Measurements from ENCODE around the gene GUCY1A1.

GUCY1A1 gene

DNA sequence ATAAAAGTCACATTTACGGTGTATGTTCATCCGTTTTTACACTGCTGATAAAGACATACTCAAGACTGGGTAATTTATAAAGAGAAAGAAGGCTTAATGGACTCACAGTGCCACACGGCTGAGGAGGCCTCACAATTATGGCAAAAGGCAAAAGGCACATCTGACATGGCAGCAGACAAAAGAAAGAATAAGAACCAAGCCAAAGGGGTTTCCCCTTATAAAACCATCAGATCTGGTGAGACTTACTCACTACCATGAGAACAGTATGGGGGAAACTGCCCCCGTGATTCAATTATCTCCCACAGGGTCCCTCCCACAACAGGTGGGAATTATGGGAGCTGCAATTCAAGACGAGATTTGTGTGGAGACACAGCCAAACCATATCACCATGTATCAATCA, 84.9 kb downstream of the GUCY1A1 start:
- H2AFZ ChIP-seq (ENCODE audit: low read length) = no peak overlapping the region
- H3K79me2 ChIP-seq (ENCODE audit: insufficient read depth, low read length) = no peaks in the 10 kb centered on the region
- H3K4me3 ChIP-seq (ENCODE audit: low read depth, low read length, poor library complexity, severe bottlenecking) = no peak overlapping the region

DNA sequence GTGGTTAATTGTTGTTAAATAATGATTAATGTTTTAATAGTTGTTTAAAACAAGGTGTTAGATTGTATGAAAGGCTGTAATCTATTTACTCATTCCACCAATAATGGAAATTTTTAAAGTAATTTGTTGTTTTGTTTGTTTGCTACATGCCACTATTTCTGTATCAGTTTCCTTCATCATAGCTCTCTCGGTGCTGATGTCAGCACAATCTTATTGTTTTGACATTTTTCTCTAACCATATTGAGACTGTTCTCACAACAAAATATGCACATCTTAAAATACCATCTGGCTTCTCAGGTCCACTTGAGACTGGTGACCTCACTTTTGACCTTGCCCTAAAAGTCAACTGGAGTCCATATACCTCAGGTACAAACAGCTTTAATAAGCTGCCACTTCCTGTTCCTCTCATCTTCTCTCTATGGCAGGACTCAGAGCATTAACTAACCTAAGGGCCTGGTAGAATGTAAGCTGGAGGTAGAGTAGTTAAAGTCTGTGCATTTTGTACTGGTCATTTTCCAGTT, 91.2 kb downstream of the GUCY1A1 start:
- no peak for TF ChIP-seq EZH2 (IDR thresholded peaks at IDR 0.05; ENCODE audit: borderline replicate concordance, low read length)
- TF ChIP-seq, protein P1, sequence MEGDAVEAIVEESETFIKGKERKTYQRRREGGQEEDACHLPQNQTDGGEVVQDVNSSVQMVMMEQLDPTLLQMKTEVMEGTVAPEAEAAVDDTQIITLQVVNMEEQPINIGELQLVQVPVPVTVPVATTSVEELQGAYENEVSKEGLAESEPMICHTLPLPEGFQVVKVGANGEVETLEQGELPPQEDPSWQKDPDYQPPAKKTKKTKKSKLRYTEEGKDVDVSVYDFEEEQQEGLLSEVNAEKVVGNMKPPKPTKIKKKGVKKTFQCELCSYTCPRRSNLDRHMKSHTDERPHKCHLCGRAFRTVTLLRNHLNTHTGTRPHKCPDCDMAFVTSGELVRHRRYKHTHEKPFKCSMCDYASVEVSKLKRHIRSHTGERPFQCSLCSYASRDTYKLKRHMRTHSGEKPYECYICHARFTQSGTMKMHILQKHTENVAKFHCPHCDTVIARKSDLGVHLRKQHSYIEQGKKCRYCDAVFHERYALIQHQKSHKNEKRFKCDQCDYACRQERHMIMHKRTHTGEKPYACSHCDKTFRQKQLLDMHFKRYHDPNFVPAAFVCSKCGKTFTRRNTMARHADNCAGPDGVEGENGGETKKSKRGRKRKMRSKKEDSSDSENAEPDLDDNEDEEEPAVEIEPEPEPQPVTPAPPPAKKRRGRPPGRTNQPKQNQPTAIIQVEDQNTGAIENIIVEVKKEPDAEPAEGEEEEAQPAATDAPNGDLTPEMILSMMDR (IDR thresholded peaks at IDR 0.05; ENCODE audit: low read length) = no peak
- Histone ChIP-seq H3K4me2 (ENCODE audit: low read length) (no peak overlapping the region), H3K27ac (ENCODE audit: low read depth, low read length, poor library complexity, severe bottlenecking) (no peak overlapping the region)

More for the DNA sequence above, 84.9 kb downstream of the GUCY1A1 start:
- Histone ChIP-seq H3K27me3 (ENCODE audit: insufficient read depth, low read length) (no peaks in the 10 kb centered on the region), H3K27ac (ENCODE audit: low read depth, low read length, poor library complexity, severe bottlenecking) (no peak overlapping the region), H4K20me1 (ENCODE audit: insufficient read depth, low read length) (no peaks in the 10 kb centered on the region), H3K4me2 (ENCODE audit: low read length) (no peak overlapping the region), H3K9ac (ENCODE audit: low read length) (no peak overlapping the region), H3K9me3 (ENCODE audit: low read length) (no peaks in the 10 kb centered on the region), H3K4me1 (ENCODE audit: insufficient read depth, low read length, severe bottlenecking) (no peaks in the 10 kb centered on the region), H3K36me3 (ENCODE audit: insufficient read depth, low read length) (no peaks in the 10 kb centered on the region), H3F3A (ENCODE audit: insufficient read depth, low read length) (no peaks in the 10 kb centered on the region), H3K9me2 (ENCODE audit: low read depth, low read length) (no peaks in the 10 kb centered on the region)
- TF ChIP-seq, protein P1 (IDR thresholded peaks at IDR 0.05; ENCODE audit: low read length) = no peak
- TF ChIP-seq EZH2 (IDR thresholded peaks at IDR 0.05; ENCODE audit: borderline replicate concordance, low read length) = no peak

DNA sequence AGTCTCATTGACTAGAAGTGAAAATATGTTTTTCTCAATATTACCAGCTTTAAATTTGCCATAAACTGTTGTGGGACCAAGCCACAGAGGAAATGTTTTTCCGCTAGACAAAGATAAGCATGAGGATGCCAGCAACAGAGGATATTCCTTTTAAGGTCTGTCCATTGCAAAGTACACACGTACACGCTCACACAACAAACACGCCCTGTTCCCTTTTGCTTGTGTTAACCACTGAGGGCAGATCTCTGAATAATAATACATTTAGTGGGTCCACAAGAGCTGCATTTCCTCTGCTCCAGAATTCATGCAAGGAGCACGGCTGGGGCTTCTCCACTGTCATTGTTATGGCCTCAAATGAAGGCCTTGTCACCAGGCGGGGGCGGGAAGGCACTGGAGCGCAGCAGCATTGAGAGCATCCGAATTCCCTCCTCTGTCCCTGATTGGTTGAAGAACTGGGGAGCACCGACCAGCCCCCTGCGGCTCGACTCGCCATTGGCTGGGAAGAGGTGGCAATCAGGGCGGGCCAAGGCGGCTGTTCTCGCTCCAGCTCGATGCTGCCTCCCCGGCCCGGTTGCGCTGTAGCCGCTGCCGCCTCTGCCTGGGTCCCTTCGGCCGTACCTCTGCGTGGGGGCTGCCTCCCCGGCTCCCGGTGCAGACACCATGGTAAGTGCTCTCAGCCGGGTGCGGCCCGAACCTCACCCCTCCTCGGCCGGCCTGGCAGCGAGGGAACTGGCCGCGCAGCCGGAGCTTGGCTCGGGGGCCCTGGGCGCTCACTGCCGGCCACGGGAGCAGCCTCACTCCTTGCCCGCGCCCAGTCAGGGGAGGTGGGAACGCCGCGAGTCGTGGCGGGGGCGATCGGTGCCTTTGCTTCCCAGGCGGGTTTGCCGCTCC, 92.1 kb downstream of the GUCY1A1 start, which contains the start of gene GUCY1B1:
Gene GUCY1B1 (plus strand): TSS at position 541 of the 891 bp plus-strand sequence. CDS start 120 bp downstream, at position 661.
- H3K36me3 ChIP-seq (ENCODE audit: insufficient read depth, low read length) = no peaks in the 10 kb centered on the region
- H3K27ac ChIP-seq (ENCODE audit: low read depth, low read length, poor library complexity, severe bottlenecking) = no peak within 1 kb of the TSS
- H2AFZ ChIP-seq (ENCODE audit: low read length) = no peak within 1 kb of the TSS
- H3K9me2 ChIP-seq (ENCODE audit: low read depth, low read length) = no peaks in the 10 kb centered on the region
- H3K9ac ChIP-seq (ENCODE audit: low read length) = no peak within 1 kb of the TSS
- H3K79me2 ChIP-seq (ENCODE audit: insufficient read depth, low read length) = no peaks in the 10 kb centered on the region
- H3F3A ChIP-seq (ENCODE audit: insufficient read depth, low read length) = no peaks in the 10 kb centered on the region
- TF ChIP-seq, protein P1 (IDR thresholded peaks at IDR 0.05; ENCODE audit: low read length) = no peak
- TF ChIP-seq EZH2 (IDR thresholded peaks at IDR 0.05; ENCODE audit: borderline replicate concordance, low read length) = no peak
- no peaks in the 10 kb centered on the region for H3K4me1 ChIP-seq (ENCODE audit: insufficient read depth, low read length, severe bottlenecking)
- H3K4me3 ChIP-seq (ENCODE audit: low read depth, low read length, poor library complexity, severe bottlenecking) = no peak within 1 kb of the TSS
- H4K20me1 ChIP-seq (ENCODE audit: insufficient read depth, low read length) = no peaks in the 10 kb centered on the region
- H3K9me3 ChIP-seq (ENCODE audit: low read length) = no peaks in the 10 kb centered on the region
- no peak within 1 kb of the TSS for H3K4me2 ChIP-seq (ENCODE audit: low read length)
- H3K27me3 ChIP-seq (ENCODE audit: insufficient read depth, low read length) = no peaks in the 10 kb centered on the region

More for the DNA sequence above, 91.2 kb downstream of the GUCY1A1 start:
- Histone ChIP-seq H3K79me2 (ENCODE audit: insufficient read depth, low read length) (no peaks in the 10 kb centered on the region), H3K4me1 (ENCODE audit: insufficient read depth, low read length, severe bottlenecking) (no peaks in the 10 kb centered on the region), H3K9me2 (ENCODE audit: low read depth, low read length) (no peaks in the 10 kb centered on the region), H3K36me3 (ENCODE audit: insufficient read depth, low read length) (no peaks in the 10 kb centered on the region), H3K27me3 (ENCODE audit: insufficient read depth, low read length) (no peaks in the 10 kb centered on the region), H3K9ac (ENCODE audit: low read length) (no peak overlapping the region), H3K4me3 (ENCODE audit: low read depth, low read length, poor library complexity, severe bottlenecking) (no peak overlapping the region), H3F3A (ENCODE audit: insufficient read depth, low read length) (no peaks in the 10 kb centered on the region), H2AFZ (ENCODE audit: low read length) (no peak overlapping the region), H4K20me1 (ENCODE audit: insufficient read depth, low read length) (no peaks in the 10 kb centered on the region), H3K9me3 (ENCODE audit: low read length) (no peaks in the 10 kb centered on the region)
